Testis (tissue), 2 donors: ENCODE data around the gene SPDYE1.

Experiments used
- POLR2A ChIP-seq: fragments of 450-650 bp; IDR thresholded peaks from one replicate; pipeline ENCODE4 v1.6.1; 2017; ENCODE audit warnings: antibody characterized with exemption, mild to moderate bottlenecking, moderate library complexity
- TF ChIP-seq, protein P1 (sequence below), 3 experiments: fragments of 450-650 bp in 2 of 3; fragments of 200-600 bp in 1 of 3; sonication (generic) in 1 of 3; IDR thresholded peaks; one replicate each; pipeline ENCODE4 v1.5.1; 2016 to 2019; ENCODE audit warnings: antibody characterized with exemption in 3 of 3, mild to moderate bottlenecking in 2 of 3, moderate library complexity in 1 of 3

GRCh38 chr7:43952028-43952427 lies 45.7 kb upstream of the SPDYE1 start:
- TF ChIP-seq, protein P1, sequence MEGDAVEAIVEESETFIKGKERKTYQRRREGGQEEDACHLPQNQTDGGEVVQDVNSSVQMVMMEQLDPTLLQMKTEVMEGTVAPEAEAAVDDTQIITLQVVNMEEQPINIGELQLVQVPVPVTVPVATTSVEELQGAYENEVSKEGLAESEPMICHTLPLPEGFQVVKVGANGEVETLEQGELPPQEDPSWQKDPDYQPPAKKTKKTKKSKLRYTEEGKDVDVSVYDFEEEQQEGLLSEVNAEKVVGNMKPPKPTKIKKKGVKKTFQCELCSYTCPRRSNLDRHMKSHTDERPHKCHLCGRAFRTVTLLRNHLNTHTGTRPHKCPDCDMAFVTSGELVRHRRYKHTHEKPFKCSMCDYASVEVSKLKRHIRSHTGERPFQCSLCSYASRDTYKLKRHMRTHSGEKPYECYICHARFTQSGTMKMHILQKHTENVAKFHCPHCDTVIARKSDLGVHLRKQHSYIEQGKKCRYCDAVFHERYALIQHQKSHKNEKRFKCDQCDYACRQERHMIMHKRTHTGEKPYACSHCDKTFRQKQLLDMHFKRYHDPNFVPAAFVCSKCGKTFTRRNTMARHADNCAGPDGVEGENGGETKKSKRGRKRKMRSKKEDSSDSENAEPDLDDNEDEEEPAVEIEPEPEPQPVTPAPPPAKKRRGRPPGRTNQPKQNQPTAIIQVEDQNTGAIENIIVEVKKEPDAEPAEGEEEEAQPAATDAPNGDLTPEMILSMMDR (IDR thresholded peaks at IDR 0.05): no peak
- TF ChIP-seq POLR2A: no peak
